ENCODE measurements around the gene TTF1.

Gene TTF1

GRCh38 chr9:132357764-132358163 lies 48.9 kb downstream of the TTF1 start:
- DNase-seq, result no peak

GRCh38 chr9:132356324-132356924 lies 50.2 kb downstream of the TTF1 start:
- no peak for DNase-seq

- peak; percentile 98 for DNase-seq
Observed at GRCh38 chr9:132354637-132355355, 51.8 kb downstream of the TTF1 start, which contains the start of gene SETX. Gene SETX, minus strand, starts transcription at chr9:132354986. Its CDS starts 5,558 bp downstream, at chr9:132349428.

GRCh38 chr9:132351404-132352045 lies 55.1 kb downstream of the TTF1 start:
- no peak for DNase-seq

GRCh38 chr9:132350861-132351315 lies 55.8 kb downstream of the TTF1 start:
- DNase-seq, result no peak

GRCh38 chr9:132348676-132349075 lies 58.0 kb downstream of the TTF1 start:
- no peak for DNase-seq

GRCh38 chr9:132346177-132346576 lies 60.5 kb downstream of the TTF1 start:
- no peak for DNase-seq

GRCh38 chr9:132341177-132341840 lies 65.3 kb downstream of the TTF1 start:
- DNase-seq, result no peak

GRCh38 chr9:132334364-132334763 lies 72.3 kb downstream of the TTF1 start:
- DNase-seq, result no peak

- DNase-seq, result no peak
Observed at GRCh38 chr9:132333556-132333955, 73.1 kb downstream of the TTF1 start.

- DNase-seq, result no peak
Observed at GRCh38 chr9:132328580-132328979, 78.1 kb downstream of the TTF1 start.

GRCh38 chr9:132327537-132327936 lies 79.1 kb downstream of the TTF1 start:
- DNase-seq, result no peak

Data from retina (tissue), 1 donor.